GM12874 (cell line): ENCODE results near the gene CD70.

ENCODE experiments used
- CTCF ChIP-seq: IDR thresholded peaks from 2 replicates; pipeline ENCODE4 v1.5.1; 2011; ENCODE audit warnings: low read depth, mild to moderate bottlenecking, control low read depth, low read length, moderate library complexity; ENCODE audit not compliant: insufficient read depth

Gene CD70

GRCh38 chr19:6613711-6614110 lies 22.8 kb upstream of the CD70 start:
- no peak for TF ChIP-seq CTCF

DNA sequence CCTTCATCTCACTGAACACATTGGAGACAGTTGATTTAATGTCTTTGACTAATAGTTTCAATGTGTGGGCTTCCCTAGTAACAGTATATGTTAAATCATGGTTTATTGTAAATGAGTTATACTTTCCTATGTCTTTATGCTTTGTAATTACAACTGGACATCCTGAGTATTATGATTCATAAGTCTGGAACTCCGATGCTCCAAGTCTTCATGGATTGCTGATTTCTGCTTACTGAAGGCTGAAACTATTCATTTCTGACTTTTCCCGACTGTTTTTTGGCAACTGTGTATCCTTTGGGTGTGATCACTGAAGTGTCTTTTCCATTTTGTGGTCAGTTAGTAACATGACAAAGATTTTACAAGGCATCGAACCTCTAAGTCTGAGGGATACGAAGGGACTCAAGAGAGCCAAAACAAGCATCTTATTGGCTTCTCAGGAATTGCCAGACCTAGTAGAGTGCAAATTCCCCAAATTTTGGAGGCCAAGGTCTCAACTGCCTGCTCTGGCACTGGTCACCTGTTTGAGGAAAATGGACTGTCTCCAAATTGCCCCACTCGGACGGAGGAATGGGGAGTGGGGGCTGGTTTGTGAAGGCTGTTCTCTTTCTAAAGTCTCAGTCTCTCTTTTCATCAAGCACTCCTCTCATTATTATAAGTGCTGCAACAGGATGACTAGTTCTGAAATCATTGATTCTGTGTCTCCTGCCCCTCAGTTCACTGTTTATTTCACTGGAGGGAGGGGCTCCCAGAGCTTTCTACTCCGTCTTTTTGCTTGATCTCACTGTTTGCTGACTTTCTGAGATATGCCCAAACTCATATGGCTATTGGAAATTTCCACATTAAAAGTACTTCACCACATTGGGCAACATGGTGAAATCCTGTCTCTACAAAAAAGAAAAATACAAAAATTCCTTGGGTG lies 20.2 kb upstream of the CD70 start:
- TF ChIP-seq CTCF = no peak

DNA sequence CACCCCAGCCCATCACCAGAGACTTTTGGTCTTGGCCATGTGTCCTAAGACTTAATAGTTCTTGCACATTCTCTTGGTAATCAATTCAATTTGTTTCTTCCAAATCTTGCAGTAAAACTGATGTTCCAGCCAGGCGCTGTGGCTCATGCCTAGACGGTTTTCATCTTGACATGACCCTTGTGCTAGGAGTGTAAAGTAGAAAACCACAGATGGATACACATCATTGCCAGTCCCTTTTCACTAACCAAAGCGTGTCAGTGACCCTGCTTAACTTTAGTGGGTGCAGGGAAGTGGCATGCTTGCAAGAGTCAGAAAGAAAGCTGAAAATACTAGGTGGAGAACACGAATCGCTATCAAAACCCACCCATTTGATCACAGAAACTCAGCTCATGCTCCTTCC lies 18.0 kb upstream of the CD70 start:
- no peak for TF ChIP-seq CTCF

- TF ChIP-seq CTCF = no peak
Measured at GRCh38 chr19:6604906-6605305, 14.0 kb upstream of the CD70 start.

- no peak for TF ChIP-seq CTCF
Measured at GRCh38 chr19:6602729-6603114, 11.8 kb upstream of the CD70 start.

- no peak for TF ChIP-seq CTCF
Measured at GRCh38 chr19:6599866-6600454, 9.0 kb upstream of the CD70 start.

- TF ChIP-seq CTCF = no peak
Measured at GRCh38 chr19:6596621-6597020, 5.7 kb upstream of the CD70 start.
